BE2C (cell line): ENCODE data around the gene DOK6.
A peak's percentile ranks its signal among the peaks of the same experiment; 100 is the strongest.

Source experiments
- DNase-seq: peaks from one replicate; pipeline ENCODE4 v3.0.0-alpha.2; 2020
- H3K27me3 ChIP-seq: fragments of 250-450 bp; sonication (Bioruptor Pico); 2 replicates; pipeline ENCODE4 v1.5.1; 2020; ENCODE audit warnings: mild to moderate bottlenecking
- H3K36me3 ChIP-seq: fragments of 250-450 bp; sonication (Bioruptor Pico); 2 replicates; pipeline ENCODE4 v1.5.1; 2020; ENCODE audit warnings: mild to moderate bottlenecking
- H3K4me1 ChIP-seq: fragments of 250-450 bp; sonication (Bioruptor Pico); 2 replicates; pipeline ENCODE4 v1.5.1; 2020
- H3K4me3 ChIP-seq: 2 replicates; pipeline ENCODE4 v1.5.1; 2011; ENCODE audit warnings: low read depth, low read length
- H3K9me3 ChIP-seq: fragments of 250-450 bp; sonication (Bioruptor Pico); 2 replicates; pipeline ENCODE4 v1.5.1; 2020
- TF ChIP-seq, protein P1 (sequence below): IDR thresholded peaks from 2 replicates; pipeline ENCODE4 v1.5.1; 2012; ENCODE audit warnings: mild to moderate bottlenecking, low read depth, low read length

Gene DOK6

DNA sequence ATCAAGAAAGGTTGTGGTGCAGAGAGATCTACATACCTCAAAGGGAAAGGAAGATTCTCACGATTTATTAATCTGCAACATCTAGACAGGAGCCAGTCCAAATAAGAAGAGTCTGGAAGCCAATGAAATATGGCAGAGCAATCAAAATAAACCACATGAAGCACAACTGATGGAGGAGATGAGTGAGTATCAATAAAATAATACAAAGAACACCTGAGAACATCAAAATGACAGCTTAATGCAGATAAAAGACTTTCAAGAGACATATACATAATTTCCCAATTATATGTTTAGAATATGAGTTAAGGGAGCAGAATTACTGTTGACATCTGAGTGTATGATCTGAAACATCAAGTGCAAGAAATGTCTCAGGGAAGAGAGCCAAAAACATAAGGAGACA, 12.5 kb upstream of the DOK6 start:
- no peaks in the 10 kb centered on the region for H3K27me3 ChIP-seq
- no peak overlapping the region for H3K4me3 ChIP-seq
- DNase-seq, result no peak
- H3K4me1 ChIP-seq, result no peaks in the 10 kb centered on the region
- H3K36me3 ChIP-seq, result no peaks in the 10 kb centered on the region
- TF ChIP-seq, protein P1, sequence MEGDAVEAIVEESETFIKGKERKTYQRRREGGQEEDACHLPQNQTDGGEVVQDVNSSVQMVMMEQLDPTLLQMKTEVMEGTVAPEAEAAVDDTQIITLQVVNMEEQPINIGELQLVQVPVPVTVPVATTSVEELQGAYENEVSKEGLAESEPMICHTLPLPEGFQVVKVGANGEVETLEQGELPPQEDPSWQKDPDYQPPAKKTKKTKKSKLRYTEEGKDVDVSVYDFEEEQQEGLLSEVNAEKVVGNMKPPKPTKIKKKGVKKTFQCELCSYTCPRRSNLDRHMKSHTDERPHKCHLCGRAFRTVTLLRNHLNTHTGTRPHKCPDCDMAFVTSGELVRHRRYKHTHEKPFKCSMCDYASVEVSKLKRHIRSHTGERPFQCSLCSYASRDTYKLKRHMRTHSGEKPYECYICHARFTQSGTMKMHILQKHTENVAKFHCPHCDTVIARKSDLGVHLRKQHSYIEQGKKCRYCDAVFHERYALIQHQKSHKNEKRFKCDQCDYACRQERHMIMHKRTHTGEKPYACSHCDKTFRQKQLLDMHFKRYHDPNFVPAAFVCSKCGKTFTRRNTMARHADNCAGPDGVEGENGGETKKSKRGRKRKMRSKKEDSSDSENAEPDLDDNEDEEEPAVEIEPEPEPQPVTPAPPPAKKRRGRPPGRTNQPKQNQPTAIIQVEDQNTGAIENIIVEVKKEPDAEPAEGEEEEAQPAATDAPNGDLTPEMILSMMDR, result no peak
- no peaks in the 10 kb centered on the region for H3K9me3 ChIP-seq

DNA sequence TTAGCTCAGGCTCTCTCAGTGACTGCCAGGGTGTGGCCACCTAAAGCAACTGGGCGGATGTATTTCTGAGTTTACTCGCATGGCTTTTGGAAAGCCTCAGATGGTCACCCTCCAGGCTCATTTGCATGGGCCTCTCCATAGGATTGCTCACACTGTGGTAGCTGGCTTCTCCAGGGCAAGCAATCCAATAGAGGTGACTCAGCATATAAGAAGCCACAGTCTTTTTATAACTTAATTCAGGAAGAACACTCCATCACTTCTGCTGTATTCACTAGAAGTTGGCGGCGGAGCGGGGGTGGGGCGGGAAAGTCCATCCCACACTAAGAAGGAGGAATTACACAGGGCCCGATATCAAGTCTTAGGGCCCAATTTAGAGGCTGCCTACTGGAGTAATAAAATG, 3.6 kb upstream of the DOK6 start:
- TF ChIP-seq, protein P1, result no peak
- no peaks in the 10 kb centered on the region for H3K9me3 ChIP-seq
- no peak for DNase-seq
- no peaks in the 10 kb centered on the region for H3K36me3 ChIP-seq
- H3K27me3 ChIP-seq, result no peaks in the 10 kb centered on the region
- H3K4me1 ChIP-seq, result no peaks in the 10 kb centered on the region
- H3K4me3 ChIP-seq, result no peak overlapping the region

DNA sequence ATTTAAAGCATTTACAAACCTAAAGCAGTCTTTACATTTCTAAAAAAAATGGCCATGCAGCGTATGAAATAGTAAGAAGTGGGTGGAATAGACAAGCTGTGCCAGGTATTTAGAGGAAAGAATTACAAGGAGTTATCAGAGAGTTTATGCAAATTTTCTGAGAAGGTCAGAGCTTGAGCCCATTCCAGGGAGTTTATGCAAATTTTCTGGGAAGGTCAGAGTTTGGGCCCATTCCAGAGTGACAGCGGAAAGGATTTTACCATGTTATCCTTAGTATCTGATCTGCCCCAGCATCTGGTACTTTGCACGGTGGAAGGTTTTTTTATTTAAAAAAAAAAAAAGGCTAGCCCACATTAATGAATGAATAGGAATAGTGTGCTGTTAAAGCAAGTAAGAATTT, 1.4 kb upstream of the DOK6 start:
- no peak for DNase-seq
- Histone ChIP-seq H3K4me3 (peak overlapping the region; percentile 71; the same call in 1 of the 2 replicates), H3K4me1 (no peaks in the 10 kb centered on the region), H3K36me3 (no peaks in the 10 kb centered on the region), H3K27me3 (no peaks in the 10 kb centered on the region), H3K9me3 (no peaks in the 10 kb centered on the region)
- TF ChIP-seq, protein P1, result no peak

DNA sequence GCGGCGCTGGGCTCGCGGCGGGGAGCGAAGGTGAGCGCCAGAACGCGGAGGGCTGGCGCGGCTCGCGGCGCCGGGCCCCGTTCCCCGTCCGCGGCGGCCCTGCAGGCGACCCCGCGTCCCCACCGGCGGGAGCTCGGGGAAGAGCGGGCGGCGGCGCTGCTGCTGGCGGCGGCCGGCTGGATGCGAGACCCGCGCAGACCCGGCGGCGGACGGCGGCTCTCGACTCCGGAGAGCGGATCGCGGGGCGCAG, 213 bp downstream of the DOK6 start:
- peak; percentile 43 for DNase-seq
- no peaks in the 10 kb centered on the region for H3K4me1 ChIP-seq
- no peaks in the 10 kb centered on the region for H3K27me3 ChIP-seq
- H3K4me3 ChIP-seq, result peak overlapping the region; percentile 65
- no peaks in the 10 kb centered on the region for H3K36me3 ChIP-seq
- TF ChIP-seq, protein P1, result no peak
- H3K9me3 ChIP-seq, result no peaks in the 10 kb centered on the region

DNA sequence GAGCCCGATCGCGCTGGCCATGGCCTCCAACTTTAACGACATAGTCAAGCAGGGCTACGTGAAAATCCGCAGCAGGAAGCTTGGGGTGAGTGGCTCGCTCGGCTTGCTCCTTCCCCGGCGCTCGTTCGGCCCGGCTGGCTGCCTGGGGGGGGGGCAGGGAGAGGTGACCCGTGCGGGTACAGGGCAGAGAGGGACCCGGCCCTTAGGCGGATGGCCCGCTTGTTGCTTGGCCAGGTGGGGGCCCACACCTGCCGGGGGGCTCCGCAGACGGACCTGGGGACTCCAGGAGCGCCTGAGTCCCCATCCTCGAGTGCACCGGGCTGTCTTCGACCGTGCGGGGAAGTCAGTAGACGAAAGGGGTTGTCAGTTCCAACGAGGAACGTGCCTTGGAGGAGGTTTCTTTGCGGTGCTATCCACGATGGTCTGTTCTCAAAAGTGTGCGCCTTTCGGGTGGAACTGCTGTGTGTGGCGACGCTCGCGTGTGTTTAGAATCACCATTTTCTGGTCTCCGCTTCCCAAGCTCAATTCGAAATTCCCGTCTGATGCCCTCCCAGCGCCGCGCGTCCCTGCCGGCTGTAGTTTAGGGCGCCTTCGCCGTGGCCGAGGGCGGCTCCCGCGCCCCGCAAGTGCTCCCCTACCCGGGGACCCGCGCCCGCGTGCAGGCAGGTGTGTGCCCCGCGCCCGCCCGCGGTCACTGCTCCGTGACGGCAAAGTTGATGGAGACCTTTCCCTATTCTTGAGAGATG, 711 bp downstream of the DOK6 start:
- DNase-seq, result no peak
- Histone ChIP-seq H3K27me3 (no peaks in the 10 kb centered on the region), H3K36me3 (no peaks in the 10 kb centered on the region), H3K9me3 (no peaks in the 10 kb centered on the region), H3K4me3 (peak overlapping the region; percentile 65), H3K4me1 (no peaks in the 10 kb centered on the region)
- TF ChIP-seq, protein P1, result no peak

DNA sequence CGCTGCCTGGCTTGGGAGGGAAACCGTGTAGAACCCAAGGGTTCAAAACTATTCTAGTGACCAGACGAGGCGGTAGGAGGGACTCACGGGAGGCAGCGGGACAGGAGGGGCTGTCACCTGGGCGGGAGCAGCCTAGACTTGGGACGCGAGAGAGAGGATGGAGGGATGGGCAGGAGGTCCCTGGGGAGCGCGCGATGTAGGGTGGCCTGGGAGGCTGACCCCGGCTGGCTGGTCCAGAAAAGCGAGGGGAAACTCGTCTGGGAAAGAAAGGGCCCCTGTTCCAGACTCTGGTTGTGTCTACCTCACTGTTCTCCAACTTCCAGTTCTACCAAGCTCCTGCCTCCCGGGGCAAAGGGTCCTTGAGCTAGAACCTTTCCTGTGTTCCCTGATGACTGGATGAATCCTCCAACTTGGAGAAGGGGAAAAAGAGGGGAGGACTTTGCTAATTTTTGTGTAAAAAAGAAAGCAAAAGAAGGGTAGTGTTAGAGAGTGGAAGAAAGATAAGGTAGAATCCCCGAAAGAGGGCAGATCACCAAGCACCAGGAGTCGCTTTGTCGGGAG, 1.4 kb downstream of the DOK6 start:
- DNase-seq, result no peak
- TF ChIP-seq, protein P1, result no peak
- Histone ChIP-seq H3K36me3 (no peaks in the 10 kb centered on the region), H3K27me3 (no peaks in the 10 kb centered on the region), H3K4me1 (no peaks in the 10 kb centered on the region), H3K9me3 (no peaks in the 10 kb centered on the region), H3K4me3 (no peak overlapping the region; the same call in 1 of the 2 replicates)
